ENCODE results near the gene SRXN1.

DNA sequence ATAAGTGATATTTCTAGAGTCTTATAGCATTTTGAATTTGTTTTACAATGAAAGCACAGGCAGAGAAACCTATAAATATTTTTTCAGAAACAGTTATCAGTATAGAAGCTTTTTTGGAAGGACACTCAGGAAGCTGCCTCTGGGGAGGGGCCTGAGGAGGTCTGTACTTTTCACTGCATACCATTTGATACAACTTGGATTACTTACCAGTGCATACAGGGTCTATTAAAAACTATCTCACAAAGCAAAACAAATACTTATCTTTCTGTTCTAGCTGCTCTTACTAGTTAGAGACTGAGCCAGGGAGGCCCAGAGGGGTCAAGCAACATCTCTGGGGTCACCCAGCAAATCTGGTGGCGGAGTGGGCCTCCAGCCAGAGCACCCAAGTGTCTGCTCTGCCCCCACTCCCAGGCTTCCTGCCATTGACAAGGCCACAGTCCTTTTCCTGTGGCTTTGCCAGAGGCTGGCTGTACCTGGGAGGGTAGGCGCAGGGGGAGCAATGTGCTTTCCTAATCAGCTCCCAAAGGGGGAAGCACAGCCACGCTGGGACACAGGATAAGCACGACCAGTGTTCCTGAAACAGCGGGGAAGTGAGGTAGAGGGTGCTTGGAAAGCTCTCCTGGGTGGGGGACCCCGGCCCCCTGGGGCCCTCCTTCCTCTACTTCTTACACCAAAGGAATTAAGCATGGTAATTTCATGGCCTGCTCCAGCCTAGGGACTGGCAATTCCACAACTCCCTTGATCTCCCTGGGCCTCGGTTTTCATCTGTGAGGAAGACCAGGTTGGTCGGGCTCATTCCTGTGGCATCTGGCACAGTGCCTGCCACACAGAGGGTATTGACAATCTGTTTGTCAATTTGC lies 50.7 kb downstream of the SRXN1 start:
- TF ChIP-seq POLR3G (IDR thresholded peaks at IDR 0.05; ENCODE audit: extremely low read depth, insufficient read length, insufficient replicate concordance): no peak
- TF ChIP-seq TCF7L2 (IDR thresholded peaks at IDR 0.05; ENCODE audit: low read depth, low read length): no peak
- TF ChIP-seq EZH2 (IDR thresholded peaks at IDR 0.05; ENCODE audit: borderline replicate concordance, low read depth, low read length): no peak
- TF ChIP-seq HNRNPUL1 (IDR thresholded peaks at IDR 0.05; ENCODE audit: low read length): no peak
- no peak for TF ChIP-seq JUN (IDR thresholded peaks at IDR 0.05; ENCODE audit: borderline replicate concordance, low read depth, low read length)
- TF ChIP-seq JUN (CRISPR knock-in tag; IDR thresholded peaks at IDR 0.05; ENCODE audit: borderline replicate concordance): no peak
- TF ChIP-seq, protein P1, sequence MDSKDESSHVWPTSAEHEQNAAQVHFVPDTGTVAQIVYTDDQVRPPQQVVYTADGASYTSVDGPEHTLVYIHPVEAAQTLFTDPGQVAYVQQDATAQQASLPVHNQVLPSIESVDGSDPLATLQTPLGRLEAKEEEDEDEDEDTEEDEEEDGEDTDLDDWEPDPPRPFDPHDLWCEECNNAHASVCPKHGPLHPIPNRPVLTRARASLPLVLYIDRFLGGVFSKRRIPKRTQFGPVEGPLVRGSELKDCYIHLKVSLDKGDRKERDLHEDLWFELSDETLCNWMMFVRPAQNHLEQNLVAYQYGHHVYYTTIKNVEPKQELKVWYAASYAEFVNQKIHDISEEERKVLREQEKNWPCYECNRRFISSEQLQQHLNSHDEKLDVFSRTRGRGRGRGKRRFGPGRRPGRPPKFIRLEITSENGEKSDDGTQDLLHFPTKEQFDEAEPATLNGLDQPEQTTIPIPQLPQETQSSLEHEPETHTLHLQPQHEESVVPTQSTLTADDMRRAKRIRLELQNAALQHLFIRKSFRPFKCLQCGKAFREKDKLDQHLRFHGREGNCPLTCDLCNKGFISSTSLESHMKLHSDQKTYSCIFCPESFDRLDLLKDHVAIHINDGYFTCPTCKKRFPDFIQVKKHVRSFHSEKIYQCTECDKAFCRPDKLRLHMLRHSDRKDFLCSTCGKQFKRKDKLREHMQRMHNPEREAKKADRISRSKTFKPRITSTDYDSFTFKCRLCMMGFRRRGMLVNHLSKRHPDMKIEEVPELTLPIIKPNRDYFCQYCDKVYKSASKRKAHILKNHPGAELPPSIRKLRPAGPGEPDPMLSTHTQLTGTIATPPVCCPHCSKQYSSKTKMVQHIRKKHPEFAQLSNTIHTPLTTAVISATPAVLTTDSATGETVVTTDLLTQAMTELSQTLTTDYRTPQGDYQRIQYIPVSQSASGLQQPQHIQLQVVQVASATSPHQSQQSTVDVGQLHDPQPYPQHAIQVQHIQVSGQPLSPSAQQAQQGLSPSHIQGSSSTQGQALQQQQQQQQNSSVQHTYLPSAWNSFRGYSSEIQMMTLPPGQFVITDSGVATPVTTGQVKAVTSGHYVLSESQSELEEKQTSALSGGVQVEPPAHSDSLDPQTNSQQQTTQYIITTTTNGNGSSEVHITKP (IDR thresholded peaks at IDR 0.05; ENCODE audit: partially characterized antibody): no peak
- TF ChIP-seq CBX3 (IDR thresholded peaks at IDR 0.05; ENCODE audit: borderline replicate concordance in 1 of 2, low read length in 2 of 2): no peak
- TF ChIP-seq, protein P2, sequence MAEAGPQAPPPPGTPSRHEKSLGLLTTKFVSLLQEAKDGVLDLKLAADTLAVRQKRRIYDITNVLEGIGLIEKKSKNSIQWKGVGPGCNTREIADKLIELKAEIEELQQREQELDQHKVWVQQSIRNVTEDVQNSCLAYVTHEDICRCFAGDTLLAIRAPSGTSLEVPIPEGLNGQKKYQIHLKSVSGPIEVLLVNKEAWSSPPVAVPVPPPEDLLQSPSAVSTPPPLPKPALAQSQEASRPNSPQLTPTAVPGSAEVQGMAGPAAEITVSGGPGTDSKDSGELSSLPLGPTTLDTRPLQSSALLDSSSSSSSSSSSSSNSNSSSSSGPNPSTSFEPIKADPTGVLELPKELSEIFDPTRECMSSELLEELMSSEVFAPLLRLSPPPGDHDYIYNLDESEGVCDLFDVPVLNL (CRISPR knock-in tag; IDR thresholded peaks at IDR 0.05; ENCODE audit: low read depth): no peak

Measured in K562 (cell line).